ENCODE results near the gene CRTAC1. TPM values are rescaled to one million over a fixed set of nuclear protein-coding genes. Genes with fewer than 3 reads are reported as not detected.

CRTAC1 gene
- total RNA-seq, 4 donors from 2014 or later: 1.2 to 5.7 (median 1.7) TPM

GRCh38 chr10:98074315-98074911 lies 44.0 kb upstream of the CRTAC1 start:
- Histone ChIP-seq H3K36me3 (no peaks in the 10 kb centered on the region), H3K27me3 (peaks cover 44% of the 10 kb centered on the region), H3K27ac (no peak overlapping the region), H3K4me1 (no peaks in the 10 kb centered on the region), H3K9me3 (no peaks in the 10 kb centered on the region), H3K4me3 (no peak overlapping the region)
- no peak for ATAC-seq
- no peak for TF ChIP-seq POLR2AphosphoS5 (IDR thresholded peaks at IDR 0.05)
- no peak for TF ChIP-seq CTCF (IDR thresholded peaks at IDR 0.05)
- no peak for TF ChIP-seq EP300 (IDR thresholded peaks at IDR 0.05)
- TF ChIP-seq POLR2A (IDR thresholded peaks at IDR 0.05): no peak
- WGBS, 2 donors (ENCODE audit: low coverage in 1 of 2): 0 to 7% methylated on average over 2 of the region's 2 CpGs

DNA sequence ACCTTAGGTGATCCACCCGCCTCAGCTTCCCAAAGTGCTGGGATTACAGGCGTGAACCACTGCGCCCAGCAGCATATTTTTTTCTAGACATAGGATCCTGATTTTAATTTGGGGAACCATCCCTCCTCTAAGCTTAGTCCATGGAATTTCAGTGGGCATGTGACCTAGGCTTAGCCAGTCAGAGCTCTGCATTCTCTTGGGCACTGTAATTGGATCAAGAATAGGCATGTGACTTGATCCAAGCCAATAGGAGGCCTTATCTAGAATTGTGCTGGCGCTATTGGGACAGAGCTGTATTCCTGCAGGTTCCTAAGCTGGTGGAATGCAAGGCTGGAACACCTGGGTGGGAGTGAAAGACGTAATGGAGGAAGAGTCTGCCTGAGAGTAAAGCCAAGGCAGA lies 36.7 kb upstream of the CRTAC1 start:
- Histone ChIP-seq H3K36me3 (no peaks in the 10 kb centered on the region), H3K4me3 (no peak overlapping the region), H3K27me3 (peaks cover 49% of the 10 kb centered on the region), H3K9me3 (no peaks in the 10 kb centered on the region), H3K27ac (no peak overlapping the region), H3K4me1 (no peaks in the 10 kb centered on the region)
- 79% methylated on average over 4 of the region's 5 CpGs; no CpG with 5 or more reads in 1 of the 2 donors for WGBS, 2 donors (ENCODE audit: low coverage in 1 of 2)
- ATAC-seq: no peak
- TF ChIP-seq EP300 (IDR thresholded peaks at IDR 0.05) (no peak), POLR2A (IDR thresholded peaks at IDR 0.05) (no peak), POLR2AphosphoS5 (IDR thresholded peaks at IDR 0.05) (no peak), CTCF (IDR thresholded peaks at IDR 0.05) (no peak)

GRCh38 chr10:98063740-98064027 lies 33.3 kb upstream of the CRTAC1 start:
- Histone ChIP-seq H3K9me3 (no peaks in the 10 kb centered on the region), H3K4me1 (no peaks in the 10 kb centered on the region), H3K4me3 (no peak overlapping the region), H3K27ac (no peak overlapping the region), H3K27me3 (peaks cover 73% of the 10 kb centered on the region), H3K36me3 (no peaks in the 10 kb centered on the region)
- no peak for TF ChIP-seq EP300 (IDR thresholded peaks at IDR 0.05)
- no peak for TF ChIP-seq POLR2A (IDR thresholded peaks at IDR 0.05)
- TF ChIP-seq CTCF (IDR thresholded peaks at IDR 0.05): no peak
- TF ChIP-seq POLR2AphosphoS5 (IDR thresholded peaks at IDR 0.05): no peak
- no peak for ATAC-seq

DNA sequence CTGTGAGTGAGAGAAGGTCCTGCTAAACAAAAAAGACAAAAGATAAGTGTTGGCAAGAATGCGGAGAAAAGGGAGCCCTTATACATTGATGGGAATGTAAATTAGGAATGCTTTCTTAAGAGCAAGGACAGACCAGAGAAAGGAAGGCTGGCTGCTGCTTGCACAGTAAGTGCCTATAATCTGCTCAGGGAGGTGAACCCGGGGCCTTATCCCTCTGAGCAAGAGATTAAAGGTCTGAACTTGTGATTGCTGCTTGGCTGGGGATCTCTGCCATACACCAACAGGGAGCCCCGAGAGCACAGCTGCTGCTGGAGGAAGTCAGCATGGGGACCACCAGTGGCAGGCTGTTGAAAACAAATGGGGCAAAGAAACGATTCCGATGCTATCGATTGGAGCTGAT lies 32.0 kb upstream of the CRTAC1 start:
- Histone ChIP-seq H3K9me3 (no peaks in the 10 kb centered on the region), H3K4me1 (no peaks in the 10 kb centered on the region), H3K27ac (no peak overlapping the region), H3K4me3 (no peak overlapping the region), H3K36me3 (no peaks in the 10 kb centered on the region), H3K27me3 (peaks cover 78% of the 10 kb centered on the region)
- WGBS, 2 donors (ENCODE audit: low coverage in 1 of 2): 48 to 64% methylated on average over 5 to 6 of the region's 6 CpGs
- ATAC-seq: no peak
- TF ChIP-seq POLR2A (IDR thresholded peaks at IDR 0.05) (no peak), EP300 (IDR thresholded peaks at IDR 0.05) (no peak), CTCF (IDR thresholded peaks at IDR 0.05) (no peak), POLR2AphosphoS5 (IDR thresholded peaks at IDR 0.05) (no peak)

- WGBS, 2 donors (ENCODE audit: low coverage in 1 of 2): 72 to 79% methylated on average over 7 to 10 of the region's 10 CpGs
- H3K4me3 ChIP-seq: no peak overlapping the region
- no peaks in the 10 kb centered on the region for H3K9me3 ChIP-seq
- TF ChIP-seq EP300 (IDR thresholded peaks at IDR 0.05) (no peak), CTCF (IDR thresholded peaks at IDR 0.05) (no peak), POLR2A (IDR thresholded peaks at IDR 0.05) (no peak)
- peaks cover 90% of the 10 kb centered on the region for H3K27me3 ChIP-seq
- ATAC-seq: no peak
- no peak overlapping the region for H3K27ac ChIP-seq
- H3K4me1 ChIP-seq: no peaks in the 10 kb centered on the region
- no peaks in the 10 kb centered on the region for H3K36me3 ChIP-seq
These were observed 29.7 kb upstream of the CRTAC1 start for GRCh38 chr10:98060079-98060478.
